Activated T-helper 1 cell treated with anti-CD3 and anti-CD28 coated beads, Interleukin-12 subunit alpha, Interleukin-12 subunit beta, Interleukin-2, Interleukin-4 antibody, amounts not matched to agents 30 ng/mL and 10 ng/mL and 1 ng/mL, durations not matched to agents 14 hours and 24 hours and 36 hours (primary cell): ENCODE data around the gene SULT1A3. TPM values are rescaled to one million over a fixed set of nuclear protein-coding genes. Genes with fewer than 3 reads are reported as not detected.
"Not testable (repeated sequence)": the region's sequence is repeated elsewhere in the genome, so short reads cannot be mapped to it uniquely, and the experiment has no call there.

Experiments used
- DNase-seq: peaks from one replicate; pipeline ENCODE4 v3.0.0; 2021; ENCODE audit warnings: low spot score
- H3K27ac Mint-ChIP-seq: one replicate; pipeline ENCODE4 v1.8.0; 2021; ENCODE audit warnings: mild to moderate bottlenecking, mixed read lengths
- H3K27me3 Mint-ChIP-seq: one replicate; pipeline ENCODE4 v1.8.0; 2022; ENCODE audit warnings: mild to moderate bottlenecking, moderate library complexity, mixed read lengths; ENCODE audit not compliant: insufficient read depth
- H3K36me3 Mint-ChIP-seq: one replicate; pipeline ENCODE4 v1.8.0; 2021; ENCODE audit warnings: low read depth, mixed read lengths
- H3K4me1 Mint-ChIP-seq: one replicate; pipeline ENCODE4 v1.8.0; 2021; ENCODE audit warnings: low read depth, mixed read lengths
- H3K4me3 Mint-ChIP-seq: one replicate; pipeline ENCODE4 v1.8.0; 2021; ENCODE audit warnings: mild to moderate bottlenecking, moderate library complexity, mixed read lengths
- H3K9me3 Mint-ChIP-seq: one replicate; pipeline ENCODE4 v1.8.0; 2021; ENCODE audit warnings: mixed read lengths
- intact Hi-C: fragments of 100-400 bp; cut with micrococcal nuclease; formaldehyde crosslinking; loops from one replicate; pipeline ENCODE4 v1.15.1; 2024
- total RNA-seq: library from RNA; stranded (reverse); gene quantifications from 2 replicates; pipeline ENCODE4 v1.2.3, GENCODE V29; 2022

The SULT1A3 gene
- total RNA-seq, 1 donor from 2014 or later, result 18.9 TPM

GRCh38 chr16:30193615-30194014 is 5.4 kb upstream of the SULT1A3 start, which contains the start of the genes BOLA2B and SLX1A:
Gene BOLA2B (minus strand): TSS chr16:30193666. CDS start chr16:30193595, 71 bp downstream.
Gene SLX1A (plus strand): TSS chr16:30193875. CDS start chr16:30194085, 210 bp downstream.
- intact Hi-C loops, H3K27me3 Mint-ChIP-seq, H3K27ac Mint-ChIP-seq, H3K36me3 Mint-ChIP-seq, DNase-seq, H3K4me1 Mint-ChIP-seq, H3K9me3 Mint-ChIP-seq, H3K4me3 Mint-ChIP-seq: not testable (repeated sequence)

- DNase-seq, H3K9me3 Mint-ChIP-seq, H3K27me3 Mint-ChIP-seq, intact Hi-C loops, H3K4me1 Mint-ChIP-seq, H3K36me3 Mint-ChIP-seq, H3K4me3 Mint-ChIP-seq, H3K27ac Mint-ChIP-seq: not testable (repeated sequence)
Observed at GRCh38 chr16:30194172-30194925, 4.7 kb upstream of the SULT1A3 start.

GRCh38 chr16:30197001-30197400 is 2.1 kb upstream of the SULT1A3 start:
- H3K27ac Mint-ChIP-seq, DNase-seq: not testable (repeated sequence)

GRCh38 chr16:30199608-30200343 is 721 bp downstream of the SULT1A3 start:
- H3K9me3 Mint-ChIP-seq, intact Hi-C loops, DNase-seq, H3K27me3 Mint-ChIP-seq, H3K27ac Mint-ChIP-seq, H3K4me1 Mint-ChIP-seq, H3K4me3 Mint-ChIP-seq, H3K36me3 Mint-ChIP-seq: not testable (repeated sequence)

More at GRCh38 chr16:30197001-30197400, 2.1 kb upstream of the SULT1A3 start:
- H3K4me1 Mint-ChIP-seq, H3K4me3 Mint-ChIP-seq, H3K36me3 Mint-ChIP-seq, H3K9me3 Mint-ChIP-seq, H3K27me3 Mint-ChIP-seq, intact Hi-C loops: not testable (repeated sequence)

- H3K4me3 Mint-ChIP-seq, intact Hi-C loops, H3K27ac Mint-ChIP-seq, H3K4me1 Mint-ChIP-seq, H3K9me3 Mint-ChIP-seq, H3K27me3 Mint-ChIP-seq, DNase-seq, H3K36me3 Mint-ChIP-seq: not testable (repeated sequence)
Observed at GRCh38 chr16:30205541-30206236, 6.6 kb downstream of the SULT1A3 start.

GRCh38 chr16:30206252-30206651 is 7.2 kb downstream of the SULT1A3 start:
- H3K27me3 Mint-ChIP-seq, H3K36me3 Mint-ChIP-seq, intact Hi-C loops, H3K9me3 Mint-ChIP-seq, H3K4me3 Mint-ChIP-seq, H3K4me1 Mint-ChIP-seq, H3K27ac Mint-ChIP-seq, DNase-seq: not testable (repeated sequence)

- H3K9me3 Mint-ChIP-seq, intact Hi-C loops, H3K27ac Mint-ChIP-seq, H3K4me1 Mint-ChIP-seq, H3K36me3 Mint-ChIP-seq, H3K4me3 Mint-ChIP-seq, H3K27me3 Mint-ChIP-seq, DNase-seq: not testable (repeated sequence)
Observed at GRCh38 chr16:30207063-30207704, 8.1 kb downstream of the SULT1A3 start.

GRCh38 chr16:30209032-30209431 is 10.0 kb downstream of the SULT1A3 start:
- H3K9me3 Mint-ChIP-seq, H3K36me3 Mint-ChIP-seq, H3K4me1 Mint-ChIP-seq, H3K4me3 Mint-ChIP-seq, H3K27me3 Mint-ChIP-seq, intact Hi-C loops, DNase-seq, H3K27ac Mint-ChIP-seq: not testable (repeated sequence)

GRCh38 chr16:30211414-30211813 is 12.4 kb downstream of the SULT1A3 start:
- DNase-seq, H3K4me1 Mint-ChIP-seq, H3K36me3 Mint-ChIP-seq, H3K27me3 Mint-ChIP-seq, H3K4me3 Mint-ChIP-seq, H3K9me3 Mint-ChIP-seq, intact Hi-C loops, H3K27ac Mint-ChIP-seq: not testable (repeated sequence)

GRCh38 chr16:30217082-30217481 is 18.0 kb downstream of the SULT1A3 start:
- H3K4me3 Mint-ChIP-seq, H3K36me3 Mint-ChIP-seq, intact Hi-C loops, DNase-seq, H3K27me3 Mint-ChIP-seq, H3K27ac Mint-ChIP-seq, H3K4me1 Mint-ChIP-seq, H3K9me3 Mint-ChIP-seq: not testable (repeated sequence)

GRCh38 chr16:30248379-30248778 is 49.3 kb downstream of the SULT1A3 start, which contains the start of gene NPIPB13:
Gene NPIPB13 (minus strand): TSS chr16:30248479. CDS start chr16:30245573, 2,906 bp downstream.
- H3K4me3 Mint-ChIP-seq, H3K36me3 Mint-ChIP-seq, H3K9me3 Mint-ChIP-seq, H3K27ac Mint-ChIP-seq, H3K27me3 Mint-ChIP-seq, DNase-seq, intact Hi-C loops, H3K4me1 Mint-ChIP-seq: not testable (repeated sequence)
